ENCODE measurements around the gene MTG2. TPM values are rescaled to one million over a fixed set of nuclear protein-coding genes. Genes with fewer than 3 reads are reported as not detected.
A peak's percentile ranks its signal among the peaks of the same experiment; 100 is the strongest.

The MTG2 gene
- total RNA-seq, 3 donors from 2014 or later: 16.3 to 32.1 (median 25.6) TPM

GRCh38 chr20:62156254-62156556 lies 26.6 kb upstream of the MTG2 start:
- Histone ChIP-seq H3K4me1 (no peaks in the 10 kb centered on the region), H3K4me3 (no peak overlapping the region), H3K27ac (no peak overlapping the region), H3K36me3 (no peaks in the 10 kb centered on the region), H3K9me3 (no peaks in the 10 kb centered on the region), H3K27me3 (no peaks in the 10 kb centered on the region)
- intact Hi-C loops (cut with DNase I; ENCODE audit: low total_unique reads): no loop called here
- no peak for DNase-seq (ENCODE audit: low spot score in 2 of 2)
- TF ChIP-seq CTCF (IDR thresholded peaks at IDR 0.05): no peak
- TF ChIP-seq POLR2AphosphoS5 (IDR thresholded peaks at IDR 0.05): no peak
- TF ChIP-seq POLR2A (IDR thresholded peaks at IDR 0.05): no peak

GRCh38 chr20:62156592-62157386 lies 26.0 kb upstream of the MTG2 start:
- intact Hi-C loops (cut with DNase I; ENCODE audit: low total_unique reads): no loop called here

GRCh38 chr20:62157387-62158087 lies 25.3 kb upstream of the MTG2 start:
- H3K27me3 ChIP-seq: no peaks in the 10 kb centered on the region
- DNase-seq (ENCODE audit: low spot score in 2 of 2): no peak
- no peak overlapping the region for H3K4me3 ChIP-seq
- no peak overlapping the region for H3K27ac ChIP-seq
- intact Hi-C loops (cut with DNase I; ENCODE audit: low total_unique reads): no loop called here
- no peaks in the 10 kb centered on the region for H3K9me3 ChIP-seq
- H3K36me3 ChIP-seq: no peaks in the 10 kb centered on the region
- no peaks in the 10 kb centered on the region for H3K4me1 ChIP-seq
- TF ChIP-seq POLR2AphosphoS5 (IDR thresholded peaks at IDR 0.05): no peak
- no peak for TF ChIP-seq POLR2A (IDR thresholded peaks at IDR 0.05)
- TF ChIP-seq CTCF (IDR thresholded peaks at IDR 0.05): no peak

More at GRCh38 chr20:62156592-62157386, 26.0 kb upstream of the MTG2 start:
- H3K4me1 ChIP-seq: no peaks in the 10 kb centered on the region
- no peaks in the 10 kb centered on the region for H3K9me3 ChIP-seq
- TF ChIP-seq POLR2A (IDR thresholded peaks at IDR 0.05) (no peak), CTCF (IDR thresholded peaks at IDR 0.05) (peak in 2 of 3 donors; percentile 36 to 49), POLR2AphosphoS5 (IDR thresholded peaks at IDR 0.05) (no peak)
- H3K27me3 ChIP-seq: no peaks in the 10 kb centered on the region
- DNase-seq (ENCODE audit: low spot score in 2 of 2): no peak
- no peaks in the 10 kb centered on the region for H3K36me3 ChIP-seq
- H3K4me3 ChIP-seq: no peak overlapping the region
- no peak overlapping the region for H3K27ac ChIP-seq

- intact Hi-C loops (cut with DNase I; ENCODE audit: low total_unique reads): no loop called here
- no peak for DNase-seq (ENCODE audit: low spot score in 2 of 2)
- no peaks in the 10 kb centered on the region for H3K9me3 ChIP-seq
- no peak overlapping the region for H3K27ac ChIP-seq
- no peak for TF ChIP-seq POLR2A (IDR thresholded peaks at IDR 0.05)
- TF ChIP-seq POLR2AphosphoS5 (IDR thresholded peaks at IDR 0.05): no peak
- no peak for TF ChIP-seq CTCF (IDR thresholded peaks at IDR 0.05)
- H3K27me3 ChIP-seq: no peaks in the 10 kb centered on the region
- H3K4me3 ChIP-seq: no peak overlapping the region
- no peaks in the 10 kb centered on the region for H3K36me3 ChIP-seq
- H3K4me1 ChIP-seq: no peaks in the 10 kb centered on the region
Measured at GRCh38 chr20:62158088-62158400, 24.8 kb upstream of the MTG2 start.

GRCh38 chr20:62158541-62158940 lies 24.3 kb upstream of the MTG2 start:
- H3K9me3 ChIP-seq: no peaks in the 10 kb centered on the region
- no peak for TF ChIP-seq POLR2A (IDR thresholded peaks at IDR 0.05)
- TF ChIP-seq POLR2AphosphoS5 (IDR thresholded peaks at IDR 0.05): no peak
- no peak for TF ChIP-seq CTCF (IDR thresholded peaks at IDR 0.05)
- no peak for DNase-seq (ENCODE audit: low spot score in 2 of 2)
- H3K36me3 ChIP-seq: no peaks in the 10 kb centered on the region
- no peaks in the 10 kb centered on the region for H3K4me1 ChIP-seq
- no peaks in the 10 kb centered on the region for H3K27me3 ChIP-seq
- no peak overlapping the region for H3K27ac ChIP-seq
- intact Hi-C loops (cut with DNase I; ENCODE audit: low total_unique reads): no loop called here
- no peak overlapping the region for H3K4me3 ChIP-seq
